Fibroblast of skin of right quadriceps (primary cell): ENCODE measurements around the gene BOK.
"Not testable (repeated sequence)": the region's sequence is repeated elsewhere in the genome, so short reads cannot be mapped to it uniquely, and the experiment has no call there.

Source experiments
- DNase-seq: peaks from one replicate; pipeline ENCODE4 v3.0.0-alpha.2; 2013

BOK gene

GRCh38 chr2:241558532-241559322 lies at the start of gene BOK:
BOK (plus strand) TSS chr2:241558745; CDS start chr2:241559484, 739 bp downstream.
- peak; percentile 70 for DNase-seq

- no peak for DNase-seq
Observed at GRCh38 chr2:241509155-241509784, 49.3 kb upstream of the BOK start.

- DNase-seq: no peak
Observed at GRCh38 chr2:241511091-241511741, 47.3 kb upstream of the BOK start.

- DNase-seq: no peak
Observed at GRCh38 chr2:241514553-241514952, 44.0 kb upstream of the BOK start.

GRCh38 chr2:241514986-241515737 lies 43.4 kb upstream of the BOK start:
- no peak for DNase-seq

- no peak for DNase-seq
Observed at GRCh38 chr2:241516520-241516965, 42.0 kb upstream of the BOK start.

- DNase-seq: no peak
Observed at GRCh38 chr2:241517297-241517696, 41.2 kb upstream of the BOK start.

GRCh38 chr2:241519669-241520068 lies 38.9 kb upstream of the BOK start:
- no peak for DNase-seq

GRCh38 chr2:241522477-241522876 lies 36.1 kb upstream of the BOK start:
- DNase-seq: no peak

- not testable (repeated sequence) for DNase-seq
Observed at GRCh38 chr2:241525818-241526780, 32.4 kb upstream of the BOK start.

- no peak for DNase-seq
Observed at GRCh38 chr2:241530571-241530970, 28.0 kb upstream of the BOK start.

GRCh38 chr2:241531161-241531722 lies 27.3 kb upstream of the BOK start:
- DNase-seq: no peak

- no peak for DNase-seq
Observed at GRCh38 chr2:241532168-241532567, 26.4 kb upstream of the BOK start.

- DNase-seq: no peak
Observed at GRCh38 chr2:241532733-241533601, 25.6 kb upstream of the BOK start.

GRCh38 chr2:241534293-241534692 lies 24.3 kb upstream of the BOK start:
- DNase-seq: no peak

GRCh38 chr2:241534701-241535375 lies 23.7 kb upstream of the BOK start:
- DNase-seq: no peak

- no peak for DNase-seq
Observed at GRCh38 chr2:241535871-241536655, 22.5 kb upstream of the BOK start.

- DNase-seq: no peak
Observed at GRCh38 chr2:241538838-241539615, 19.5 kb upstream of the BOK start.
